ENCODE data around the gene ZNF324. TPM values are rescaled to one million over a fixed set of nuclear protein-coding genes. Genes with fewer than 3 reads are reported as not detected.
"Not testable (repeated sequence)": the region's sequence is repeated elsewhere in the genome, so short reads cannot be mapped to it uniquely, and the experiment has no call there.

Gene ZNF324
- total and polyA plus RNA-seq, 10 donors, result 1.5 to 19.8 (median 12.7) TPM

- Histone ChIP-seq H3K27me3 (replicated peaks in 1 of 7) (no peaks in the 10 kb centered on the region), H3K36me3 (no peaks in the 10 kb centered on the region), H3K4me1 (peaks cover 9 to 29% (median 17%) of the 10 kb centered on the region in 6 donors), H3K9me3 (peaks cover 0 to 20% (median 6%) of the 10 kb centered on the region in 8 donors), H3K4me3 (peak overlapping the region; percentile 40 to 75 (median 50)), H3K27ac (peak overlapping the region in 7 of 8 donors; percentile 74 to 91 (median 87))
- TF ChIP-seq POLR2AphosphoS5 (IDR thresholded peaks at IDR 0.05) (no peak), POLR2A (IDR thresholded peaks at IDR 0.05) (no peak), CTCF (IDR thresholded peaks at IDR 0.05 in 8 of 11, conservative IDR thresholded peaks at IDR 0.05 in 3 of 11) (no peak)
- WGBS, 5 donors, result 52 to 63% (median 62%) methylated on average over 14 to 22 of the region's 22 CpGs
- peak; percentile 80 for DNase-seq
- intact Hi-C loops (cut with DNase I; ENCODE audit: low total_unique reads), result no loop called here
Observed at GRCh38 chr19:58498316-58499020, 31.6 kb downstream of the ZNF324 start.

- peak; percentile 98 for DNase-seq
- intact Hi-C loops (cut with DNase I; ENCODE audit: low total_unique reads), result no loop called here
- H3K4me3 ChIP-seq, result peak overlapping the region; percentile 40 to 75 (median 50)
- H3K27ac ChIP-seq, result peak overlapping the region; percentile 74 to 91 (median 86)
- H3K27me3 ChIP-seq (replicated peaks in 1 of 7), result no peaks in the 10 kb centered on the region
- H3K9me3 ChIP-seq, result peaks cover 0 to 20% (median 6%) of the 10 kb centered on the region in 8 donors
- H3K4me1 ChIP-seq, result peaks cover 9 to 29% (median 17%) of the 10 kb centered on the region in 6 donors
- no peaks in the 10 kb centered on the region for H3K36me3 ChIP-seq
- TF ChIP-seq CTCF (IDR thresholded peaks at IDR 0.05 in 8 of 11, conservative IDR thresholded peaks at IDR 0.05 in 3 of 11), result peak in 7 of 11 experiments; percentile 27 to 50 (median 34)
- peak; percentile 92 to 94 (median 92) for TF ChIP-seq POLR2AphosphoS5 (IDR thresholded peaks at IDR 0.05)
- TF ChIP-seq POLR2A (IDR thresholded peaks at IDR 0.05), result no peak
- WGBS, 5 donors, result 2 to 4% (median 3%) methylated on average over 32 to 60 of the region's 60 CpGs
Observed at GRCh38 chr19:58499021-58499927, 32.4 kb downstream of the ZNF324 start.

- TF ChIP-seq POLR2AphosphoS5 (IDR thresholded peaks at IDR 0.05), result no peak
- no peak for TF ChIP-seq CTCF (IDR thresholded peaks at IDR 0.05 in 8 of 11, conservative IDR thresholded peaks at IDR 0.05 in 3 of 11)
- TF ChIP-seq POLR2A (IDR thresholded peaks at IDR 0.05), result no peak
- Histone ChIP-seq H3K9me3 (peaks cover 0 to 20% (median 6%) of the 10 kb centered on the region in 8 donors), H3K27me3 (replicated peaks in 1 of 7) (no peaks in the 10 kb centered on the region), H3K27ac (peak overlapping the region in 3 of 8 donors; percentile 87 to 89 (median 87)), H3K4me1 (peaks cover 9 to 29% (median 17%) of the 10 kb centered on the region in 6 donors), H3K4me3 (peak overlapping the region in 3 of 8 donors; percentile 50 to 75 (median 54)), H3K36me3 (no peaks in the 10 kb centered on the region)
- no peak for DNase-seq
- WGBS, 5 donors, result 93 to 97% (median 96%) methylated on average over 8 to 14 of the region's 14 CpGs
- intact Hi-C loops (cut with DNase I; ENCODE audit: low total_unique reads), result no loop called here
Observed at GRCh38 chr19:58500242-58500641, 33.4 kb downstream of the ZNF324 start.

- peaks cover 0 to 31% (median 16%) of the 10 kb centered on the region in 8 donors for H3K9me3 ChIP-seq
- 78 to 84% (median 80%) methylated on average over 7 to 8 of the region's 8 CpGs for WGBS, 5 donors
- H3K4me1 ChIP-seq; intact Hi-C loops (cut with DNase I; ENCODE audit: low total_unique reads); H3K27me3 ChIP-seq (replicated peaks in 1 of 7); H3K4me3 ChIP-seq; H3K36me3 ChIP-seq; H3K27ac ChIP-seq; DNase-seq: not testable (repeated sequence)
Observed at GRCh38 chr19:58507602-58508223, 40.8 kb downstream of the ZNF324 start.
